IPS DF 19.7 (cell line): ENCODE data around the gene TSSK3.
A peak's percentile ranks its signal among the peaks of the same experiment; 100 is the strongest.
"Not testable (repeated sequence)": the region's sequence is repeated elsewhere in the genome, so short reads cannot be mapped to it uniquely, and the experiment has no call there.

ENCODE experiments used
- DNase-seq: peaks from one replicate; pipeline ENCODE4 v3.0.0-alpha.2; 2013; ENCODE audit warnings: low read depth, low spot score

The TSSK3 gene

DNA sequence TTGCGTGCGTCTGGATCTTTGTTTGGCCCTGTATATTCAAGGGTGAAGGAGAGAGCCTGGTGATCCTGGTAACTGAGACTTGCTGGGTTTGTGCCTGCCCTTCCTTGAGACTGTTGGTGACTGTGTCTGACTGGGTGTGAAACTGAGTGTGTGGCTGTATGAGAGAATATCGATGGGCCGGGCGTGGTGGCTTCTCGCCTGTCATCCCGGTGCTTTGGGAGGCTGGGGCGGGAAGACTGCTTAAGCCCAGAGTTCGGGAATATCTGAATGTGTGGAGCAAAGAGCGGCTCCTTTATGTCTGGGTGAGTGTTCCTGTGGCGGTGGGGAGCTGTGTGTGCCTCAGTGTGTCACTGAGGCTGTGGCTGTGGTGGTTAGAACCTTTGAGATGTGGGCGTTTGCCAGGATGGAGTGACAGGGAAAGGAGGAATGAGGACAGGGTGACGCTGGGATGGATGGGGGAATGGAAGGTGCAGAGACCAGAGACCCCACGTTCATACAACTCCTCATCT, 23.6 kb upstream of the TSSK3 start:
- no peak for DNase-seq

DNA sequence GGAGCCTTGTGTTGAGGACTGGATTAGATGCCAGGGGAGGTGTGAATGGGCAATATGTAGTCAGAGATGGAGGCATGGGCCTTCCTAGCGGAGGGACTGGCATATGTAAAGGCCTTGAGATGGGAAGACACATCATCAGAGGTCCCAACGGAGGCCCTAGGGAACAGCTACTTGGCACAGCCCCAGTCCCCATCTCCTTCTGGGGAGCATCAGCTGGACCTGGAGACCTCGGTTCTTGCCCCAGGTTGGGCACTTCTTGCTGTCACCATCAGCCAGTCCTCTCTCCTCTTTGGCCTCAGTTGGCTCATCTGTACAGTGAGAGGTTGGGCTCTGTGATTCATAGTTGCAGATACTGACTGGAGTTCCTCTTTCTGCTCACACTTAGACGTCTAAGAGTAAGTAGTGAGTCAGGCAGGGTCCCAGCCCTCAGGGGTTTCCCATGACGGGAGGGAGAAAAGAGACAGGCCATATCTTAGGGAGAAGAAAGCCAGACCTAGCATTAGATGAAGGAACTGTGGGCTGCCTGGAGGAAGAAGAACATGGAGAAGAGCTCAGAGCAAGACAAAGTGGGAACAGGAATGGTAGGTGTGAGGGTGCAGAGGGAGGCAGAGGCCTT, 22.9 kb upstream of the TSSK3 start:
- DNase-seq: no peak

DNA sequence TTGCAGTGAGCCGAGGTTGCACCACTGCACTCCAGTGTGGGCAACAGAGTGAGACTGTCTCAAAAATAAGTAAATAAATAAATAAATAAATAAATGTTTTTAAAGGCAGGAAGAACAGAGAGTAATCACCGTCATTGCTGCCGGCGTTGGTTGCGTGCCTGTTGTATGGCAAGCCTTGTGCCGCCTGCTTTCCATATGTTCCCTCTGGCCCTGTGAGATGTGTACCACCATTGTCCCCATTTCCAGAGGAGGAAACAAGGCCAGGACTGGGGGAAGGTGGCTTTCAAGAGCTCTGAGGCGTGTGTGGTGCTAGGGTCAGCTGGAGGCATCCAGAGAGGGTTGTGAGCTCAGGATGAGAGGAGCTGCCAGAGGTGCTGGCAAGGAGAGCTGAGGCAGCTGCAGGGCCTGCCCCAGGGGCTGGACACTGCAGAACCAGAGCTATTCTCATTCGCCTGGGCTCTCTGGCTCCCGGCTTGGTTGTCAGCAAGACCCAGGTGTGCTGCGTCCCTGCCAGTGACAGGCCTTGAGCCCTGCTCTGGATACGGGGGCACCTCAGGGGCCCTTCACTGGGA, 21.1 kb upstream of the TSSK3 start:
- no peak for DNase-seq

DNA sequence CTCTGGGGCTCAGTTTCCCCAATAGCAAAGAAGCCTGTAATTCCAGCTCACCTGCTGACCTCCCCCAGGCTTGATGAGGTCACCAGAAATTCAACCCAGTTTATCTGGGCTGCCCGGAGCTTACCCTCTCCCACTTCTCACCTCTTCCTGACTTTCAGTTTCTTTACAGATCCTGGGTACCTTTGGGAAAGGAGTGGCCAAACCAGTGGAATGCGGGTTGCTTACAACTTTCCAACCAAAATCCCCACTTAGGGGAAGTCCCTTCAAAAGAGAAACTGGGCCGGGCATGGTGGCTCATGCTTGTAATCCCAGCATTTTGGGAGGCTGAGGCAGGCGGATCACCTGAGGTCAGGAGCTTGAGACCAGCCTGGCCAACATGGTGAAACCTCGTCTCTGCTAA, 20.4 kb upstream of the TSSK3 start:
- DNase-seq: no peak

DNA sequence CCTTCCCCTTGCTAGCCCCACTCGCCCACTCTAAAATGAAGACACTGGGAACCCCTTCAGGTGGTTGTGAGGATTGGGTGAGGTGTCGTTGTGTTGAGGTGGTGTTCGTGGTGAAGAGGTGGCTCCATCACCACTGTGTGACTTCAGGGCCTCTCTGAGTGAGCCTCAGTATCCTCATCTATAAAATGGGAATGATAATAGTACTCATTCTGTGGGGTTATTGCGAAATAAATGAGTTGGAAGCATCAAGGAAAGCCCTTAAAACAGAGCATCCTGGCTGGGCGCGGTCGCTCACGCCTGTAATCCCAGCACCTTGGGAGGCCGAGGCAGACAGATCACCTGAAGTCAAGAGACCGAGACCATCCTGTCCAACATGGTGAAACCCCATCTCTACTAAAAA, 19.6 kb upstream of the TSSK3 start:
- DNase-seq: no peak

DNA sequence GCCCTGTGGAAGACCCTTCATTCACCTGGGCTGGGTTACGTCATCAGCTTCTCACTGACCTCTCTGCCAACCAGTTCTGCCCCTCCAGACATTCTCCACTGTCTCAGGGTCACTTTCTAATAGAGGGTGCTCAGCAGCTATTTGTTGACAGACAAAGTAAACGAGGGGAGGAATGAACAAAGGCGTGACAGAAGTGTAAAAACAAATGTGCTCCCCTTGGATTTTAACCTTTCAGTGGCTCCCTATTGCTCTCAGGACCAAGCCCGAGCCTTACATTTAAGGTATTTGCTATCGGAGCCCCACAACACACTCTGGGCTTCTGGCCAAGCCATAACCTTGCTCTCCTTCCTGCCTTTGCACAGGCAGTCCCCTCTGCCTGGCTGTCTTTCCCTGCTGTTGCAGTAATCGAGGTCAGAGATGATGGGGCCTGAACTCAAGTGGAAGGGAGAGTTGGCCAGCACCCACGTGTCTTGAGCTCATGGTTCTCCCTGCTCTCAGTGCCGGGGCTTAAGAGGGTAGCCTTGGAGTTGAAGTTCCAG, 17.0 kb upstream of the TSSK3 start:
- DNase-seq: no peak

DNA sequence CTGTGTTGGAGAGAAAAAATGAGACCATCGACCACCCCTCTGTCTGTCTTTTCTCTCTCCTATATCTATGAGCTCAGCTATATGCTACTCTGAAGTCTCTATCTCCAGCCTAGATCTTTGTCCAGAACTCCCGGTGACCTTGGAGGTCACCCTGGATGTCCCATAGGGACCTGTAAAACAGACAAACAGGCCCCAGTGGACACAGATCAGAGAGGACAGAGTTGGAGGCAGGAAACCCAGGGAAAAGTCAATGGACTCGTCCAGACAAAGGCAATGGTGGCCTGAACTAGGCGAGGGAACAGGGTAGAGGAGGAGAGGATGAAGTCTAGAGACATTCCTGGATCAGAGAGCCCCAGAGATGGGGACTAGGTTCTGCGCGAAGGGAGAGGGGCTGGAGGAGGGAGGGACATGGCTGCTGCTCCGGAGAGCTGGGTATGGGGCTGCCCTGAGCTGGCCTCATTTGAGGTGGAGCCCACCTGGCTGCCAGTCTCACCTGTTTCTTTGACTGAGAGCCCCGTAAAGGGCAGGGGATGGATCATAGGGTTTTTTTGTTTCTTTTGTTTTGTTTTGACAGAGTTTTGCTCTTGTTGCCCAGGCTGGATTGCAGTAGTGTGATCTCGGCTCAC, 15.7 kb upstream of the TSSK3 start:
- no peak for DNase-seq

DNA sequence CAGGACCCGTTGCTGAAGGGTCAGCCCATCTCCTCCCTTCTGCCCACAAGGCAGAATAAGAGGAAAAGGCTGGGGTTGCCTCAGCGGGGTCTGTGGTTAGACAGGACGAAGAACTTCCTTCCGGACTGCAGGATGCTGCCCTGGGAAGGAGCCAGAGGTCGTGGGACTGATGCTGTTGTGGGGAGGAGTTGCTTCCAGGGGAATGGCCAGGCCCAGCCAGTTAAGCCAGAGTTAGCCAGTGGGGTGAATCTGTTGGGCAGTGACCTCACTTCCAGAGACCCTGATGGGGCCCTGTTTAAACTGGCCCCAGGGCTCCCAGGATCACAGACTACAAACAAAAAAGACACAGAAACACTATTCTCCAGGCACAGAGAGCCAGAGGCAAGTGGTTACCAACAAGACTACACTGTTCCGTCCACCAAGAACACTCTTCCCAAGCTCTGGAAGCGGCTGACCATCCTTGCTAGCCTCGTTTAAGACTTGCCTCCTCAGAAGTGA, 13.1 kb upstream of the TSSK3 start:
- no peak for DNase-seq

DNA sequence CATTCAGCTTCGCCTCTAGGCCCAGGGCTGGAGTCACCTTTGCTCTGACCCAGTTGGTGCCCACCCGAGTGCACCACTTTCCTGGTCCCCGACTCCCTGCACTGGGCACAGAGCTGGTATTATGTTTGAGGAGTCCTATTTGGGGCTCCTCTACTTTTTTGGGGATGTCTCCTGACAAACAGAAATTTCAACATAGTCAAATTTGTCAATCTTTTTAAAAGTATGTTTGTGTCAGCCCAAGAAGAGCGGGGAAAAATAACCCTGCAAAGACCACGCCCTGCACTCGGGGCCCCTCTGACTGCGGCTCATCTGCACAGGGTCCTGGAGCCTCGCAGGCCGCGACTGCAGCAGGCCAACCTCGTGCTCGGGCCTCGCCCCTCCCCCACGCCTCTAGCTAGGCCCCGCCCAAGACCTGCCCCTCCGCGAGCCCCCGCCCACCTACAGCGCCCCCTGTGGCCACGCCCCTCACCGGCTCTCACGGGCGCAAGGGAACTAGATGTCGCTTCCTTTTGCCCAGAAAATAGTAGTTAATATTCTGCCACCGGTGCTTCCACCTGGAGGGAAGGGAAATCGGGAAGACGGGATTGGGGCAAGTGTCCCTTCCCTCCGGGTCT, 11.4 kb upstream of the TSSK3 start:
- DNase-seq: no peak

DNA sequence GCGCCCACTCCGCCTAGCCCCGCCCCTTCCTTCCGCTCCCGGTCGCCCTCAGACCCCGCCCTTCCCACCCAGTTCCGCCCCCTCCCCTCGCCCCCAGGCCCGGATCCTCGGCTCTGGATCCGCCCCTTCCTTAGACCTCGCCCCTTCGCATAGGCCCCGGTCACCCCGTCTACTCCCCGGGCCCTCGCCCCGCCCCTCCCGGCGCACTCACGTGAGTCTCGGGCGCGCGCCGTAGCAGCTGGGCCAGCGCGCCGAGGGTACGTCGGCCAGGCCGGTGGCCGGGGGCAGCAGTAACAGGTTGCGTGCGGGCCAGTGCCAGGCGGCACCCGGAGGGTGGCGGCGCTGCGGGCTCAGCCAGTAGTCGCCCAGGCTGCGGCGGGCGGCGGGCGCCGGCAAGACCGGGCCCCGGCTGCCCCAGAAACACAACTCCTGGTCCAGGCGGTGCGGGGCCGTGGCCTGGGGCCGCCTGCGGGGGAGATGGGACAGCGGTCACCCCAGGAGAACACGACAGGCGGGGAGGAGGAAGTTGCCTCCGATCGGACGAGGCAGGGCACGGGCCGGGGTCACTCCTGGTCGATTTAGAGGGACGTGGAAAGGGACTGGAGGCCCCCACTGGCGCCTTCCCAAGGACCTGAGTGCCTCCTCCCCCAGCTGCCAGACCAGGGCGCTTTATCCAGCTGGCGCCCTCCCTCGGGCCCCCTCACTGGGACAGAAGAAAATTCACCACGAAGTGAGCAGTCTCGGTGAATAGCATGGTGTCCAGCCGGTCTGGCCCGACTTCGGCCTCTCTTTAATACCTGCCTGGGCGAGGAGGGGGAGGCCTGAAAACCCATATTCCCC, 10.7 kb upstream of the TSSK3 start:
- DNase-seq: peak; percentile 68

DNA sequence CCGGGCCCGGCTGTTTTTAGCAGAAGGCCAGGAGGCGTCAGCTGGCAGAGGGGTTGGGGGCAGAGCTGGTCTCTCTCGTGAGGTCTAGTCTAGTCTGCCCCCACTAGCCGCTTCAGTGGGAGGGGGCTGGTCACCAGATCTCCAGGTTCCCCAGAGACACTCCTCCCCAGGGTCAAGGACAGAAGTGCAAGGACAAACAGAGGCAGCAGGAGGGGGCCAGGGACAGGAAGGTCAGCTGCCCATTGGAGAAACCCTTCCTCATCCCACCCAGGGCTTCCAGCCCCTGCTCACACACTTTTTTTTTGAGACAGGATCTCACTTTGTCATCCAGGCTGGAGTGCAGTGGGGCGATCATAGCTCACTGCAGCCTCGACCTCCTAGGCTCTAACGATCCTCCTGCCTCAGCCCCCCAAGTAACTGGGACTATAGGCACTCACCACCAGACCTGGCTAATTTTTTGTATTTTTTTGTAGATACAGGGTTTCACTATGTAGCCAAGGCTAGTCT, 10.0 kb upstream of the TSSK3 start:
- DNase-seq: no peak

DNA sequence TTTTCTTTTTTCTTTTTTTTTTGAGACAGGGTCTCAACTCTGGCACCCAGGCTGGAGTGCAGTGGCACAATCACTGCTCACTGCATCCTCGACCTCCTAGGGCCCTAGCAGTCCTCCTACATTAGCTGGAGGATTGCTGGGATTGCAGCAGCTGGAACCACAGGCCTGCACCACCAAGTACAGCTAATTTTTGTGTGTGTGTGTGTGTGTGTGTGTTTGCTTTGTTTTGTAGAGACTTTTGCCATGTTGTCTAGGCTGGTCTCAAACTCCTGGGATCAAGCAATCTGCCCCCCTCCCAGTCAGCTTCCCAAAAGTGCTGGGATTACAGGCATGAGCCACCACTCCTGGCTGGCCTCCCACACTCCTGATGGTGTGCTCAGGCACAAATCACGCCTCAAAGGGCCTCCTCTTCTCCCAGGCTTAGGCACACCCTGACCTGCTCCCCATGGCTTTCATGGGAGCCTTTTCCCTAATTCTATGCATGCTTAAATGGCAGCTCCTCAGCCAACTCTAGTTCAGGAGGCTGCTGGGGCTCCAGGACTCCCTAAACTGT, 9.4 kb upstream of the TSSK3 start:
- no peak for DNase-seq

DNA sequence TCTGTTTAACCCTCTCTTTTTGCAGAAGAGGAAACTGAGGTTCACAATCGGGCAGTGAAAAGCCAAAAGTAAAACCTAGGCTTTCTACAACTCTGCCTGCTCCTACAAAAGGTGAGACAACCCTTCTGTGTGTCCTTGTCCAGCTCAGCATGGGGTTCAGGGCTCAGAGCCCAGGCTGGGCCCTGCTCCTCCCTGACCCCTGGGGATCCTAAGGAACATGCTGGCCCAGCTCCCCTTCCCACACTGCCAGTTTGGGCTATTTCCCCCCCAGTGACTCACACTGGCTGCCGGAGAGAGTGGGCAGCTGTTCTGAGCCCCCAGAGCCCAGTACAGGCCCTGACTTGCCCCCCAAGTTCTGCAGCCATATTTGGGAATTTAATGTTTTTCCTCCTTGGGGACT, 8.9 kb upstream of the TSSK3 start:
- no peak for DNase-seq

DNA sequence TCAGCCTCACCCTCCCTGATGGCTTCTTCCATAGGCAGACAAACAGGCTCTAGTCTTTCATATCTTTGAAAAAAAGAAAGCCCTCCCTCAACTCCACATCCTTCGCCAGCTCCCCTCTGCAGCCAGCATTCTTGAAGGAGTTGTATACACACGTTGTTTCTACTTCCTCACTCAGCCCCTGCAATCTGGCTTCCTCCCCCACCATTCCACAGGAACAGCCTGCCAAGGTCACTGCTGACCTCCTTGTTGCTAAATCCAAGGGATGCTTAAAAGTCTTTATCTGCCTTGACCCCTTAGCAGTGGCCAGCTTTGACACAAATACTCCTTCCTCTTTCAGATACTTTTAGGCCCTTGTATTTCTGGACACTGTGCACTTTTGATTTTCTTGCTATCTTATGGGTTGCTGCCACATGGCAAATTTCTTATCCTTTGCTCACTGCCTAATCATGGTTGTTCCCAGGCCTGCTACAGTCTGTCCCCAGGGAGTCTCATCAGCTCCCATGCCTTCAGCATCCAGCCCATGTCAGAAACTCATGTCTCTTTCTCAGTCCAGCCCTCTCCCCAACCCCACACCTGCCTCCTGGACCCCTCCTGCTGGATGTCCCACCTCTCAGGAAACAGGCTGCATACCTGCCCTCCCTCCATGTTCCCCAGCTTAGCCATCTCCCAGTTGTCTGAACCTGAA, 8.3 kb upstream of the TSSK3 start:
- DNase-seq: no peak

DNA sequence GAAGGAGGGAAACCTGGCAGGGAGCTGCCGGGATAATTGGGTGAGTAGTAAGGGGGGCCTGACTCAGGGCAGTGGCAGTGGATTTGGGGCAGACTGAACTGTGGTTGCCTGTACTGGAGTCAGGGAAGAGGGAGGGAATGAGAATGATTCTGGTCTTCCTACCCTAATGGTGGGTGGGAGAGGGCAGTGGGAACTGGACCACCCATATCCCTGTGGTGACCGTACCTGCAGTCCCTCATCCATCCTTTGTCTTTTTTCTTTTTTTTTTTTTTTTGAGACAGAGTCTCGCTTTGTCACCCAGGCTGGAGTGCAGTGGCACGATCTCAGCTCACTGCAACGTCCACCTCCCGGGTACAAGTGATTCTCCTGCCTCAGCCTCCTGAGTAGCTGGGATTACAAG, 6.6 kb upstream of the TSSK3 start:
- DNase-seq: not testable (repeated sequence)

DNA sequence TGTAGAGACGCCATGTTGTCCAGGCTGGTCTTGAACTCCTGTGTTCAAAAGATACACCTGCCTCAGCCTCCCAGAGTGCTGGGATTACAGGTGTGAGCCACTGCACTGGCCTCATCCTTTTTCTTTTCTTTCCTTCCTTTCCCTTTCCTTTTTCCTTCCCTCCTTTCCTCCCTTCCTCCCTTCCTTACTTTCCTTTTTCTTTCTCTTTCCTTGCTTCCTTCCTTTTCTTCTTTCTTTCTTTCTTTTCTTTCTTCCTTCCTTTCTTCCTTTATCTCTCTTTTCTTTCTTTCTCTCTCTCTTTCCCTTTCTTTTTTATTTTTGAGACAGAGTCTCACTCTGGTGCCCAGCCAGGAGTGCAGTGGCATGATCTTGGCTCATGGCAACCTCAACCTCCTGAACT, 5.9 kb upstream of the TSSK3 start:
- no peak for DNase-seq

DNA sequence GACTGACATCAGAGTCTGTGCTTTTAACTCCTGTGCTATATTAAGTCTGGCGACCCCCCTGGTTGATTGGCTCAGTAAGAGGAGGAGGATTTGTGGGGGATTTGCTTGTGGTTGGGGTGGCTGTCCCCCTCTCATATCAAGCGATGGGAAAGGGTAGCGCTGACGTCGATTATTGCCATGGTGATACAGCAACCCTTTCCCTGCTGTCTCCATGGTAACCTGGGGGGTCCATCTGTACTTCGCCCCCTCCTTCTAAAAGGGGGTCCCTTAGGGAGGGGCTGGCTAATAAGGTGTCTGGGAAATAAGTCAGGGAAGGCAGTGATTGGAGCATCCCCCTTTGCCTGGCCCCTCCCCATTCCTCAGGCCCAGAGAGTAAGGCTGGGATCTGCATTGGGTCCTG, 4.7 kb upstream of the TSSK3 start:
- no peak for DNase-seq

DNA sequence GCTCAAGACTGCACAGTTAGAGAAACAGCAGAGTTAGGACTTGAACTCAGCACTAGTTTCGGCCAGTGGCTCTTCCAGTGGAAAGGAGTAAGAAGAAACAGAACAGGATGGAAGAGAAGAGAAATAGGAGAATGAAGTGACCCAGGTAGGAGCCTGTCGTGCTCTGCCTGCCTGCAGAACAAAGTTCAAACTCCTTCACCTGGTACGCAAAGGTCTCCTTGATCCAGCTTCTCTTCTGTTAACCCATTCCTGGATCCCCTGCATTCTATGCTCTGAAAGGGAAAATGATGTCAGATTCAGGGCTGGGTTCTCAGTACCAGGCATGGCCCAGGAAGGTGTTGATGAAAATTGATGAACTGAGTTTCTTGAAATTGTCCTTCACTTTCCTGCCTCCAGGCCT, 3.9 kb upstream of the TSSK3 start:
- no peak for DNase-seq

DNA sequence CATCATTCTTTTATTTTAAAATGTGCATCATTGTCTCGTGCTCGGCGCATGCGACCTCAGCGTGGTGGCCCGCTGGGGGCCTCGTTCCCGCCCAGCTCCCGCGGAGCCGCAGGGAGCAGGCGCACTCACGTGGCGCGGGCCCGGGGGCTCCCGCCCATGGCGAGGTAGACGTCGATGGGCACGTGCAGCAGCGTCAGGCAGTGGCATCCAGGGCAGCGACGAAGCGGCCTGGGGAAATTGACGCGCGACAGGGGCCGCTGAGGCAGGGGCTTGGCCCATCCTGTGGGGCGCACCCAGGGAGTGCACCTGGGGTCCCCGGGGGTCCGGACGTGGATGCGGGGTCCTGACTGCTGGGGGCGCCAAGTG, 1.0 kb upstream of the TSSK3 start:
- no peak for DNase-seq

DNA sequence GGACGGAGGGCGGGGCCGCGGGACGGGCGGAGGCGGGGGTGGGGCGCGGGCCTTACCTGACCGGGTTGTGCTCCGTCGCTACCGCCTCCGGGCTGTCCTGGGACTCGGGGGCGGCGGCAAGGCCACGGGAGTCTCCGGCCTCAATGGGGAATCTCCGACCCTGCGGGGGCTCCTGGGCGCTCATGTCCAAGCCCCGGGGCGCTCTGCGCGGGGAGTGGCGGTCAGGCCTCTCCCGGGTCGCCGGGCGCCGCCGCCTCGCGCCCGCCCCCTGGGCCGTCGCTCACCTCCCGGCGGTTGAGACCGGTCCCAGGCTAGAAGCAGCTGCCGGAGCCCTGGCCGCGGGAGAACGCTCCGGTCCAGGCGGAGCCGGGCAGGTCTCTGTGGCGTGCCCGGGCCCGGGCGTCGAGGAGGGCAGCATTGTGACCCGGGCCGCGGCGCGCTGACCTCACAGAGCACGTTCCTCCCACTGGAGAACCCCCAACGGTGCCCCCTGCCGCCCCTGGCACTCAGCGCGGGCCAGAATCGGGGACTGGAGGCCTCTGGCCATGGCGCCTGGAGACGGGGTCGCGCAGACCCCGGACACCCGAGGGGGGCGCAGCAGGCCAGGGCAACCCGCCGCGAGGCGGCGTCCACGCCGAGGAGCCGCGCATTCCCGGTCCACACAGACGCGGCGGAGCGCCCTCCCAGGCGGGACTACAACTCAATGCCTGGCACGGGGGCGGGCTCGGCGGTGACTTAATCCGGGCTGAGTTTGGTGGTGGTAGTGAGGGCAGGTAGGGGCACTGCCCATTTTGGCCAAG, 465 bp upstream of the TSSK3 start:
- no peak for DNase-seq
